Measurements from ENCODE around the gene ZMIZ1.

The ZMIZ1 gene

DNA sequence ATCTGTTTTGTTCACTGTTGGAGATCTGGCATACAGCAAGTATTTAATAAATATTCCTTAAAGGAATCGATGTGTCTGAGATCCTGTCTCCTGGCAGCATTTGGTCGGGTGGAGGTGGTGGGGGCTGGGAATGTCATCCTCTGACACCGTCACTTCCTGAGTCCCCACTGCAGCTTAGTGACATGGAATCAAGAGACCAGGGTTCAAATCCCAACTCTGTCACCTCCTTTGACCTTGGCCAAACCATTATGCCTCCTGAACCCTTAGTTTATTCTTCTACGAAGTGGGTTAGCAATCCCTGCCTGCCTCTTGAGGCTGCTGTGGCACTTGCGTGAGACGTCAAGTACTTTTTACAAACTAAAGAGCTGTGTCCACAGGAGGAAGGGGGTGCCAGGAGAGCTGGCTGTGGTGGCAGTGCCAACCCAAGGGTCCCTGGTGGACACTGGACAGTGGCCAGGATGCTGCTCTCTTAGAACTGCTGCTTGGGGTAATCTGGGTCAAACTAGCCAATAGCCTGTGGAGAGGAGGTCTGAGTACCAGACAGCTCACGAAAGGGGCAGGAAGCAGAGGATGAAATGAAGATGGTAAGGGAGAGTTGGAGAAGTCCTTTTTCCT lies 8.0 kb upstream of the ZMIZ1 start:
- H3K4me3 ChIP-seq (ENCODE audit: low read depth, low read length): no peak overlapping the region

DNA sequence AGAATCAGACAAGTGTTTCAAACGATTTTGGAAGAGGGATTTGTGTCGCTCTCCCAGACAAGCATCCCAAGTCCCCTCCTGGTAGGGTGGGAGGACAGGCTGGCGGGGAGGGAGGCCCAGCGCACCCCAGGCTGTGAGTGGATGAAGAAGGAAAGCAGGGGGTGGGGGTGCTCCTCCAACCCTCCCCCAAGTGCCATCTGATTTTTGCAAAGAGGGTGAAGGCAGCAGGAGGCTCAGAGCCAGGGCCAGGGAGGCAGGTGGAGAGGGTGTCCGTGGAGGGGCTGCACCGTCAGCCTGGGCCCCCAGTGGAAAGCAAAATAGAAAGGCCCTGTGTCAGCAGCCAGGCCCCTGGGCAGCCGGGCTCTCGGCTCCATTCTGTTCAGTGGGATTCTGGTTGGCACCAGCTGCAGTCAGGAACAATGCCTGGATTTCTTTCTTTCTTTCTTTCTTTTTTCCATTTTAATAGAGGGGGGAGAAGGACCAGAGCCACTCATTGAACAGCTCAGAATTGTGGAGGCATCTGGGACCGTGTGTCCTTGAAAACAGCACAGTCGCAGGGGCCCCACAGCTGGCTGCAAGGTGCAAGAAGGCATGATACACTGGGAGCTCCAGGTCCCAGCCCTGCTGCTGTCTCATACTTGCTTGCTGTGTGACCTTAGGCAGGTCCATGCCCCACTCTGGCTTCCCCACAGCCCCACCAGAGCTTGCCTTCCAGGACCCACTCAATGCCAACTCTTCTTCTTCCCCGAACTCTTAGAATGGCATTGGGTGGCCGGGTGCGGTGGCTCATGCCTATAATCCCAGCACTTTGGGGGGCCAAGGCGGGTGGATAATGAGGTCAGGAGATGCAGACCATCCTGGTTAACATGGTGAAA lies 7.1 kb upstream of the ZMIZ1 start:
- H3K4me3 ChIP-seq (ENCODE audit: low read depth, low read length): no peak overlapping the region
- no peak for DNase-seq (ENCODE audit: low read depth)

More for the DNA sequence above, 8.0 kb upstream of the ZMIZ1 start:
- no peak for DNase-seq (ENCODE audit: low read depth)

DNA sequence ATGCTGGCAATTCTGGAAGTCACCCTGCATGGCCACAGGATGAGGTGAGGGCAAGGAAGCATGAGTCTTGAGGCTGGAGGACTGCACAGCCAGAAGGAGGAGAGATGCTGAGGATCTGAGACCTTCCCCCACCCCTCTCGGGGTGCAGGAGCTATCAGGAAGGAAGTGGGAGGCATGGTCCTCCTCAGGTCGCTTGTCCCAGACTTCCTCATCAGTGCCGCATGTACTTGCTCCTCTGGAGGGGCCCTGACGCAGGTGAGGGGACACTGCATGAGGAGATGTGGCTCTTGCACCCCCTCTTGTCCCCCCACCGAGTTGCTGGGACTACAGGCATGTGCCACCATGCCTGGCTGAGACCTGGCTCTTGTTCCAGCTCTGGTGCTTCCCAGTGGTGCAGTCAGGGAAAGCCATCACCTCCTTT lies 5.7 kb upstream of the ZMIZ1 start:
- no peak overlapping the region for H3K4me3 ChIP-seq (ENCODE audit: low read depth, low read length)
- no peak for DNase-seq (ENCODE audit: low read depth)

DNA sequence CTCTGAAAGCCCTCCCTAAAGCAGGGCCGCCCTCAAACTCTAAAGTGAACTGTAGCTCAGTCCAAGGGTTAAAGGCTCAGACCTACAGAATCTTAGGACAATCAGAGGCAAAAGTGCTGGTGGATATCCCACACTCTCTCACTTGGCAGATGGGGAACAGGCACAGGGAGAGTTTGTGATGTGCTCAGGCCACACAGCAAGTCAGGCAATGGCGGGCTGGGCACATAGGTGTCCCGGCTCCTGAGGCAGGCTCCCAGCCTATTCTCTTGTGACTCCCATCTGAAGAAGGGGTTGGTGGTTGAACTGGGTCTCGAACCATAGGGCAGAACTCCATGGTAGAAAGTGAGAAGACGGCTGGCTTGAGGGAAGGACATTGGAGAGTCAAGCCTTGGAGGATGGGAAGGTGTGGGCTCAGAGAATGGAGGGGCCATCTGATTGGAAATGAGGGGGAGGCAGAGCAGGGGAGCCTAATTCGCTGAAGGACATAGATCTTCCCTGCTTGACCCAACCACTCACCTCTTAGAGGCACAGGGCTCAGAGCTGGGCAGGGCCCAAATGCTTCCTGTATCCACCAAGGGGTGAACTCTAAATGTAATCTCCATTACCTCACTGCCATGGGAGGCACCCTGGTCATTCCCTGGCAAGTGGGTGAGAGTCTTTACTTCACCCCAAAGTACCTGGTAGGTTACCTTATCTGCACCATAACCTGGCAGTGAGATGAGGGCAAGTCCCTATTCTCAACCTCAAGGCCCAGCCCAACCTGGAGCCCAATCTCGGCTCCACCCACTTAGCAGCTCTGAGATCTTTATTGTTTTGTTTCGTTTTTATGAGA lies 4.9 kb upstream of the ZMIZ1 start:
- H3K4me3 ChIP-seq (ENCODE audit: low read depth, low read length): no peak overlapping the region
- DNase-seq (ENCODE audit: low read depth): no peak

DNA sequence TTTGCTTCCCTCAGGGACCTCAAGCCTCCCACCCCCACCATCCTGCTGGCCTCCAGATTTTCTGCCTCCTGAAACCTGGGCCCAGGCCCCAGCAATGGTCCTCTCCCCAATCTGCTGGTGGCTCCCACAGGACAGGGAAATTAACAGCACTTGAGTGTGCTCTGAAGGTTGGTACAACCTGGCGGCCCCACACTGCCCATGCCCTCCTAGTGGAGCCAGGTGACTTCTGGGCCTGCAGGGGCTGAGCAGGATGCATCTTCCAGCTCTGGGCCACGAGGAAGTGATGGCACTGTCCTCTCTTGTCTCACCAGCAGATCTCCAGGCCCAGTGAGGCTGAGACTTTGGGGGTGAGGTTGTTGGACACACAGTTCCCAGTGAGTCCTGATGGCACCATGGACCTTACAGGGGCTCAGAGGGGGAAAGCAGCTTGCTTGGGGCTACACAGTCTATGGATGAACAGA lies 3.6 kb upstream of the ZMIZ1 start:
- no peak overlapping the region for H3K4me3 ChIP-seq (ENCODE audit: low read depth, low read length)
- no peak for DNase-seq (ENCODE audit: low read depth)

DNA sequence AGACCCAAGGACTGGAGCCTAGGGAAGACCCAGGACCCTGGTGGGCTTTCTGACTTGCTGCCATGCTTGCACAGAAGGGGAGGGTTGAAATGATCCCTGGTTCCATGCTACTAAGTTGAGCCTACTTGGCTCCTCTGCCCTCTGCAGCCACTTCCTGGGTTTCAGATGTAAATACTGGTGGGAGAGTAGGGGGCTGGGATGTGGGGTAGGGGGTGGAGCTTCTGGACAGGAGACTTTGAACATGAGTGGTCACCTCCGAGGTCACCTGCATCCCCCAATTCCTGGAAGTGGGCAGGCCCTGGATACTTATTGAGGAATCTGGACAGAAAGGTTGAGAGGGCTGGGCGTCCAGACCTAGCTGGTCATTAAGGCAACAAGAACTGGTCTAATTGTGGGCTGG lies 2.9 kb upstream of the ZMIZ1 start:
- no peak overlapping the region for H3K4me3 ChIP-seq (ENCODE audit: low read depth, low read length)
- no peak for DNase-seq (ENCODE audit: low read depth)

DNA sequence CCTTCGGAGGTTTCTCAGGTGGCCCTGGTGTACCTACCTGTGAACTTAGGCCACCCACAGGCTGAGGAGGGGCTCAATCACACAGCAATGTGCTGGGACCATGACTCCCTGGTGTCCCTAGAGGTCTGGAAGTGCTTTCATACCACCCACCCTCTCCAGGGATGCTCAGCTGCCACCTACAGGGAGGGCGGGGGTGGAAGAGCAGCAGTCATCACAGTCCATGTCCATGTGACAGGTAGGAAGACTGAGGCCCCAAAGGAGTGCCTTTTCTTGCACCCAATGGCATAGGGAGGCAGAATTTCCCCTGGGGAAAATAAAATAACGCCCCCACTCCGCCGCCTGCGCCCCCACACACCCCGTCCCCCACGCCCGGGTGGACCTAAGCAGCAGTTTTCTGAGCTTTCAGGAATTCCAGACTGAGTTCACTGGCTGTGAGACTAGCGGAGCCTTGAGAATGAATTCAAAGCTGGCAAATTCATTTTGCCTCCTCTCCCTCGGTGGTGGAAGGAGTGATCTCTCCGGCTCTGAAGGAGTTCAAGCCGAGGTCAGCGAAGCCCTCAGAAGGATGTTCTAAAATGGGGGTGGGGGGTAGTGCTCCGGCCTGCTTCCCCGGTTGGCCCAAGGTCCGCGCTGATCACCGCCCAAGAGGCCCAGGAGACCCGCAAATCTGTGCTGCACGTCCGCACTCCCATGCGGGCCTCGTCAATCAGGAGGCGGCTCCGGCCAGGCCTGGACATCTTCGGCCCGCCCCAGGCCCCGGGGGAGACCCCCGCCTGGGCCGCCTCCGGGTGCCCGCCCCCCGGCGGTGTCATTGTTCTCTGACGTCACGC lies 2.1 kb upstream of the ZMIZ1 start:
- no peak for DNase-seq (ENCODE audit: low read depth)
- peak overlapping the region; percentile 98 for H3K4me3 ChIP-seq (ENCODE audit: low read depth, low read length)

DNA sequence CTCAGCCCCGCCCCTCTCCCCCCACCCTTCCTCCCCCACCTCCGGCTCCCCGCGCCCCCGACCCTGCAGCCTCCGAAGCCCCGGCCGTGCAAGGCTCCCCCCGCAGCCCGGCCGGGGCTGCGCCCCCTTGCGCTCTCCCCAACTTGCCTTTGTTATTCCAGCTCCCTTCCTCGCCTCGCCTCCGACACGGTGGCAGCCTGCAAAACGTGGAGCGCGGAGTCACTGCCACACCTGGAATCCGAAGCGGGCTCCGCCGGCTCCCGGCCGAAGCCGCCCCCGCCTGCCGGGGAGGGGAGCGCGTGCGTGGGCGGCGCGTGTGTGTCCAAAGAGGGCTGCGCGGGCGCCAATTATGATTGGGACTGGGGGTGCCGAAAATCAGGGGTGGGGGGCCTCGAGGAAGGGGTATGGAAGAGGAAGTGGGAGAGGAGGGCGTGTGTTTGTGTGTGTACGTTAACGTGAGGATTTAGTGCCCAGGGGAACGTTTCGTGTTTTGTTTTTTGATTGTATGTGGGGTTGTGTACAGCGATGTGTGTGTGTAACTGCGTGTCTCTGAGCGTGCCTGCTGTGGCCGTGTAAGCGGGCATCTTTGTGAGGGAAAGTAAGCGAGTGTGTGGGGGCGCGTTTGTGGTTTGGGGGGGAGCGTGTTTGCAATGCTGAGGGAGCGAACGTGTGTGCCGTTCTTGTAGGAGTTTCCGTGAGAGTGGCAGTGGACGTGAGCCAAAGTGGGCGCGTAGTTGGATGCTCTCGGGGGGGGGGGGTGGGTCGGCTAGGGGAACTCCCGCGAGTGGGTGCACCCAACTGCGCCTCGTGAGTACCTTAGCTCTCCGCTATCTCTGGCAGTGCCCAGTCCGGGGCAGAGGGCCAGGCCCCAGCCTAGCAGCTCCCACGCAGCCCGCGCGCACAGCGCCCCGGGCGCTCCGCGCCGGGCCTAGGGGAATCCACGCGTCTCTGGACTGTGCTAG lies 1.2 kb upstream of the ZMIZ1 start:
- DNase-seq (ENCODE audit: low read depth): peak; percentile 82
- H3K4me3 ChIP-seq (ENCODE audit: low read depth, low read length): peak overlapping the region; percentile 98

DNA sequence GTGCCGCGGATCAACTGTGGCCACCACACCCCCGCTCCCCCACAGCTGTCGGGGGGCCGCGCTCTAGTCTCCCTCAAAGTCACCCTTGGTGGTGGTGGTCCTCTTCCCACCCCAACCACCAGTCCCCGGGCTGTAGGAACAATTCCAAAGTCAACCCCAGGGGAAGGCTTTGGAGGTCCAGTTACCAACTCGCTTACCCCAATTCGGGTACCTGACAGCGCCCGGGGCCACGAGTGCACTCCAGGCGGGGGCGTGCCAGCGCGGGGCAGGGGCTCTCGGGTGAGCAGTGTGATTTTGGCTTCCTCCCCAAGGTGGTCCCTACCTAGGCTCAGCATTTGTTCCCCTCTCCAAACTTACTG lies 584 bp upstream of the ZMIZ1 start:
- DNase-seq (ENCODE audit: low read depth): no peak
- H3K4me3 ChIP-seq (ENCODE audit: low read depth, low read length): peak overlapping the region; percentile 98

DNA sequence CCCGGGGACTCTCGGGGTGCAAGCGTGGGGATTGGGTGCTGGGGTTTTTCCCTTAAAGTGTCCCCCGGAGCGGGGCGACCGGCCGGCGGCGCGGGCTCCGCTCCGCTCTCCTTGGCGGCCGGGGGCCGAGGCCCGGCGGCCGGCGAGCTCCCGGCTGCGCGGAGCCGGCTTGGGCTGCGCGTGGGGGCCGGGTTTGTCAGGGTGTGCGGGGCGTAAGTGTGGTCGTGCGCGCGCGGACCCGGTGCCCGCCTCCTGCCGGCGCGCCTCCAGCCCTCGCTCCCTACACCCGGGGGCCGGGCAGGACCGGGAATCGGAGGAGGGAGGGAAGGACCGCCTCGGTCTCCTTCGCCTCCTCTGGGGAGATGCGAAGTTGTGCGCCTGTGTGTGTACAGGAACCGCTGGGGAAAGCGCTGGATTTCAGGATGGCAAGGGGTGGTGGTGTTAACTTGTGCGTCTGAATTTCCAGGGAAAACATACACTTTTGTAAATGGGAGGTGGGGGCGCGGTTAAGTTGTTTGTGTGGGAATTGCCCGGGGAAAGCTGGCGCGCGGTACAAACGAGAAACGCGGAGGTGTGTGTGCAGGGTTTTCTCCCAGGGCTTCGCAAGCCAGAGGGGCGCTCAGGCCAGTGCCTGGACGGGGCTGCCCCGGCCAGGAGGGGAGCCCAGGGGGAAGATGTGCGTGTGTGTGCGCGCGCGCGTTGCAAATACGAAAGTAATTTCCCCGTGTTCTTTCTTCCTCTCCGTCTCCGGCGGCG lies 737 bp downstream of the ZMIZ1 start:
- no peak for DNase-seq (ENCODE audit: low read depth)
- H3K4me3 ChIP-seq (ENCODE audit: low read depth, low read length): peak overlapping the region; percentile 98

DNA sequence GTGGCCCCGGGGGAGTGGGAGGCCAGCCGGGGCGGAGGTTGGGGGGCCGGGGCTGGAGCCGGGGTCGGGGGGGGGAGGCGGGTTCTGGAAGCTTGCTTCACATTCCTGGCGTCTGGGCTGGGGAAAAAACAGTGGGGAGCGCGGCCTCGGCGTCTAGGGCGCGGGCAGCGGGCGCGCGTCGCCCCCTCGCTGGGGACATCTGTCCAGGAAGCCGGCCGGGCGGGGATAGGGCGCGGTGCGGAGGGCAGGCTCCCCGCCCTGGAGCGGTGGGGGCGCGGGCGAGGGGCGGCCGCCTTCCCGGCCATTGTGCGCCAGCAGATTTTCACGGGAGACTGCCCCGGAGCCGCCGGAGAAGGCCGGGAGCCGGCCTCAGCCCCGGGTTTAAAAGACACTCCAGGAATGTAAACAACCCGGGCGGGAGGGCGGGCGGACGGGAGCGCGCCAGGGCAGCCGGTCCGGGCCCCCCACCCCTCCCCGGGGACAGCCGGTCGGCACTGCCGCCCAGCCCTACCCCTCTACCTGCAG lies 1.4 kb downstream of the ZMIZ1 start:
- DNase-seq (ENCODE audit: low read depth): no peak
- peak overlapping the region; percentile 98 for H3K4me3 ChIP-seq (ENCODE audit: low read depth, low read length)

DNA sequence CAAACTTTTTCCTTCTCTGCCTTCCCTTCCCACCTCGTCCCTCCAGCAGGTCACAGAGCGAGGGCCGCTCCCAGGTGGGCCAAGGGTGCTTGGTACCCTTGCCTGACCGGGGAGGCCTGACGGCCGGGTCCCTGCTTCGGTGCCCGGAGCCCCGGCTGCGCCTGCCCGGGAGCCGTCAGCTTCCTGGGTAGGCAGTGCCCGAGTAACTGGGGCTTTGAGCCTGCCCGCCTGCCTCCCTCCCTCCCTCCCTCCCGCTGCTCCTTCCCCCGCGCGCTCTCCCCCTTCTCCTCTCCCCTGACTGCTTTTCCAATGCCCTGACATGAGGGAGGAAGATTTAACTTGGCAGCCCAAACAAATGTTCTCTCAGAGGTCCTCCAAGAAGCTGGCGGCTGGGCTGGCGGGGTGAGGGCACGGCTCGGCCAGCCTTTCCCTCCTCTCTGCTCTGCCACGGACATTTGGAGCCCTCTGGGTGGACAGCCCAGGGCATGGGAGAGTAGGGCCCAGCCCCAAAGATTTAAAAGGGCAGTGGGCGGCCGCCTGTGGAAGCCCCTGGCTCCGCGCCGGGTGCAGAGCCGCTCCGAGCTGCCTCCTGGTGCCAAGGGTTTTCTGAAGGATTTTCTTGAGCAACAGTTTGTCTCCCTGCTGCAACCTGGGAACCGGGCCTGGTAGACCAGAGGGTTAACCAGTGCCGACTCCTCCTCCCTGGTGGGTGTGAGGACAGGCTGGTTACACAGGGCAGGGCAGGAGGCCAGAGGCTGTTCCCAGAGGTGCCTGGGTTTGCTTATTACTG lies 2.0 kb downstream of the ZMIZ1 start:
- peak; percentile 77 for DNase-seq (ENCODE audit: low read depth)
- peak overlapping the region; percentile 98 for H3K4me3 ChIP-seq (ENCODE audit: low read depth, low read length)

DNA sequence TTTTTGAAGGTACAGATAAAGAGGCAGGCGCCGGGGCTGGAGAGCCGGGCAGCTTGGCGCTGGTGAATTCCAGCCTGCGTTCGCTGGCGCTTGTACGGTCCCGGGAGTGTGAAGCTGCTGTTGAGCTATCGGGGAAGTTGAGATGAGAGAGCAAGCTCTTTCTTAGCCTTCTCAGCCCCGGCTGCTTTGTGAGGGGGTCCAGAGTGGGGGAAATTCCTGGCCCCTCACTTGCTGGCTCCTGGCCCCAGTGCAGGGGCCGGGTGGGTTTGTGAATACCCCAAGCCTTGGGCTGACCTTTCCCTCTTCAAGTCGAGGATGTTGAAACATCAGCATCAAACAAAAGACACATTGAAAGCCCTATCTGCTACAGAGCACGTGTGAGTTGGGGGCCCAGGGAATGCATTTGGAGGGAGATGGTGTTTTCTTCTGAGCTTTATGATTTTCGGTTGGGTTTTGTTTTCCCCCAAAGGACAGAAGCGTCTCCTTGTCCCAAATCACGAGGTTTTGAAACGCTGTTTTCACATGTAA lies 2.7 kb downstream of the ZMIZ1 start:
- peak overlapping the region; percentile 98 for H3K4me3 ChIP-seq (ENCODE audit: low read depth, low read length)
- DNase-seq (ENCODE audit: low read depth): no peak

DNA sequence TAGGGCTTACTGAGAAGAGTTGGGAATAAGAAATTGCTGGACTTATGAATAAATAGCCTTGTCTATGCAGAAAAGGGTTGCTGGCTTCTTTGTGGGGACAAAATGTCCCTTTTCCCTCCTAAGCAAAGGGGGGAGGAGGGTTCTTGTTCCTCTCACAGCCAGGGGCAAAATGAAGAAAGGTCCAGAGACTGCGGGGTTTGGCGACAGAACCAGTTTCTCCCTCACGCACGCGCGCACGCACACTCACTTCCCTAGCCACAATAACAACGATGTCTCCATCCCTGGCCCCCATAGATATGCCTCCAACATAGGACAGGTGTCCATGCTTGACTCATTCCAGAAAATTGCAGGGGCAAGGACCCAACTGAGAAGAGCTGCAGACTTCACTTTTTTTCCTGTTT lies 3.3 kb downstream of the ZMIZ1 start:
- peak overlapping the region; percentile 98 for H3K4me3 ChIP-seq (ENCODE audit: low read depth, low read length)
- DNase-seq (ENCODE audit: low read depth): no peak

DNA sequence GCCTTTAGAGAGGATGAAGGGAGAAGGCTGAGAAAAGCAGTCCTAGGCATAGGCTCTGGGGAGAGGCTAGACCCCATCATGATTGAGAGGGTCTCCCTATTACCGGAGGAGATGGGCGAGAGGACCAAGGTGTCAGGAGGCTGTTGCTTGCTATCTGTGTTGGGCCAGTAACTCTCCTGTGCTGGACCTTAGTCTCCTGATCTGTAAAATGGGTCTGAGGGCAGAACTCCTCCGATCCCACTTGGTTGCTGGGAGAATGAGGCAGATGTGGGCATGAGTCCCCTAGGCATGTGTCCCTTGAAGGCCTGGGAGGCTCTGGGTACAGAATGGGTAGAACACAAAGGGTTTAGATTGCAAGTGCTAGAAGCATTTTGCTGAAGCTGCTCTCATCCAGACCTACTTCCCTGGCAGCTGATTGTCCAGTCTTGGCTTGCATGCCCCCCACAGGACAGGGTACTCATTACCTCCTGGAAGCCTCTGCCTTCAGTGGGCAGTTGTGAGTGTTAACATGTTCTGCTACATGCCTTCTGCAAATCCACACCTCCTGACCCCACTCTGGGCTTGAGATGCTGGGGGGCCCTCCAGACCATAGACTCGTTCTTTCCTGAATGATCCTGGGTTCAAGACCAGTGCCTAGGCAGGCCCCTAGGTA lies 4.4 kb downstream of the ZMIZ1 start:
- H3K4me3 ChIP-seq (ENCODE audit: low read depth, low read length): no peak overlapping the region
- no peak for DNase-seq (ENCODE audit: low read depth)
